Chondrocyte (in vitro differentiated cells): ENCODE measurements around the gene JMJD8. TPM values are rescaled to one million over a fixed set of nuclear protein-coding genes. Genes with fewer than 3 reads are reported as not detected.

Experiments
- DNase-seq: peaks from one replicate; pipeline ENCODE4 v3.0.0; 2021; ENCODE audit warnings: mixed read lengths, low spot score
- H3K27ac Mint-ChIP-seq: one replicate; pipeline ENCODE4 v1.8.0; 2021; ENCODE audit warnings: mild to moderate bottlenecking, moderate library complexity, mixed read lengths; ENCODE audit not compliant: unreplicated experiment
- H3K27me3 Mint-ChIP-seq: 2 replicates; pipeline ENCODE4 v1.8.0; 2021; ENCODE audit warnings: low read depth, mixed read lengths
- H3K36me3 Mint-ChIP-seq: 2 replicates; pipeline ENCODE4 v1.8.0; 2021; ENCODE audit warnings: low read depth, mixed read lengths
- H3K4me1 Mint-ChIP-seq: 2 replicates; pipeline ENCODE4 v1.8.0; 2021; ENCODE audit warnings: low read depth, mild to moderate bottlenecking, mixed read lengths
- H3K4me3 Mint-ChIP-seq: one replicate; pipeline ENCODE4 v1.8.0; 2021; ENCODE audit warnings: mild to moderate bottlenecking, moderate library complexity, mixed read lengths; ENCODE audit not compliant: unreplicated experiment
- H3K9me3 Mint-ChIP-seq: 2 replicates; pipeline ENCODE4 v1.8.0; 2021; ENCODE audit warnings: low read depth, mixed read lengths
- total RNA-seq: library from RNA; stranded (reverse); gene quantifications from 3 replicates; pipeline ENCODE4 v1.2.1, GENCODE V29; 2021
- TF ChIP-seq, protein P1 (sequence below): fragments of 200-600 bp; sonication (generic); IDR thresholded peaks from 2 replicates; pipeline ENCODE4 v1.5.0; 2021; ENCODE audit warnings: antibody characterized with exemption, mild to moderate bottlenecking, moderate library complexity

The JMJD8 gene
- total RNA-seq, 1 donor from 2014 or later = 39.2 TPM

- no peaks in the 10 kb centered on the region for H3K27me3 Mint-ChIP-seq
- TF ChIP-seq, protein P1, sequence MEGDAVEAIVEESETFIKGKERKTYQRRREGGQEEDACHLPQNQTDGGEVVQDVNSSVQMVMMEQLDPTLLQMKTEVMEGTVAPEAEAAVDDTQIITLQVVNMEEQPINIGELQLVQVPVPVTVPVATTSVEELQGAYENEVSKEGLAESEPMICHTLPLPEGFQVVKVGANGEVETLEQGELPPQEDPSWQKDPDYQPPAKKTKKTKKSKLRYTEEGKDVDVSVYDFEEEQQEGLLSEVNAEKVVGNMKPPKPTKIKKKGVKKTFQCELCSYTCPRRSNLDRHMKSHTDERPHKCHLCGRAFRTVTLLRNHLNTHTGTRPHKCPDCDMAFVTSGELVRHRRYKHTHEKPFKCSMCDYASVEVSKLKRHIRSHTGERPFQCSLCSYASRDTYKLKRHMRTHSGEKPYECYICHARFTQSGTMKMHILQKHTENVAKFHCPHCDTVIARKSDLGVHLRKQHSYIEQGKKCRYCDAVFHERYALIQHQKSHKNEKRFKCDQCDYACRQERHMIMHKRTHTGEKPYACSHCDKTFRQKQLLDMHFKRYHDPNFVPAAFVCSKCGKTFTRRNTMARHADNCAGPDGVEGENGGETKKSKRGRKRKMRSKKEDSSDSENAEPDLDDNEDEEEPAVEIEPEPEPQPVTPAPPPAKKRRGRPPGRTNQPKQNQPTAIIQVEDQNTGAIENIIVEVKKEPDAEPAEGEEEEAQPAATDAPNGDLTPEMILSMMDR = no peak
- no peaks in the 10 kb centered on the region for H3K36me3 Mint-ChIP-seq
- DNase-seq = no peak
- H3K4me1 Mint-ChIP-seq = peaks cover 3% of the 10 kb centered on the region
- peak overlapping the region; percentile 61 for H3K4me3 Mint-ChIP-seq
- no peaks in the 10 kb centered on the region for H3K9me3 Mint-ChIP-seq
- H3K27ac Mint-ChIP-seq = no peak overlapping the region
These were observed 43.3 kb upstream of the JMJD8 start for GRCh38 chr16:727291-727977.

DNA sequence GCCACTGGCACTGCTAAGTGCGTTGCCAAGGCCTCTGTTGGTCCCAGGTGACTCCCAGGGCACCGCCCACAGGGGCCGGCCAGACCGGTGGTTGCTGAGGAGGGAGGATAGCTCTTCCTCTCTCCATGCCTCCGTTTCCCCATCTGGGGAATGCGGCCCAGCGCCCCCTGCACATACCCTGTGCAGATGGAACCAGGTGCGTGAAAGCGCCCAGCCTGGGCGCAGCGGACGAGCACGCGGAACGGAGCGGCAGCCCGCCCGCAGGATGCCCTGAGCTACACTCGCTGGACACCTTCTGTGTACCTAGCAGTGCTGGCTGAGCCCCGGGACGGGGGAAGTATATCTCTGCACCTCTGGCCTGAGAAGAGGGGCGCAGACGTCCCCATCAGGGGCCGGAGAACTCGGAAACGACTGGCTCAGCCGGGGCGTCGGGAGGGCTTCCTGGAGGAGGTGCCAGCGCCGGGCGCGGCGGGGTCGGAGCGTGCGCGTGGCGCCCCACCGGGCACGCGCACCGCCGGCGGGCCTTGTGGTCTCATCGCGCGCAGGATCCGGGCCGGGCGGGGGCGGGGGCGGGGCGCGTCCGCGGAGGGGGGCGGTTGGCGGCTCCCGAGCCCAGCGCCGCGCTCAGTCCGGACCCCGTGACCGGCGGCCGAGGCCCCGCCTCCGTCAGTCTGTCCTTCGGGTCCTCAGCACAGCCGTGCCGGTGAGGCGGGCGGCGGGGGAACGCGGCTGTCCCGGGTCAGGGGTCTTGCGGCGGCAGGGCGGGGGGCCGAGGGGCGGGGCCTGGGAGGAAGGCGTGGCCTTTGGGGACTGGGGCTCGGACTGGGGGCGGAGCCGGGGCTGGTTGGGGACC is 42.5 kb upstream of the JMJD8 start, which contains the start of the genes CCDC78 and HAGHL:
Gene CCDC78 (minus strand): TSS at position 6 of the 853 bp plus-strand sequence. CDS start 76 bp downstream, outside the sequence.
Gene HAGHL (plus strand): TSS at position 669 of the 853 bp plus-strand sequence. CDS start 404 bp downstream, outside the sequence.
- DNase-seq = no peak
- no peaks in the 10 kb centered on the region for H3K9me3 Mint-ChIP-seq
- H3K27me3 Mint-ChIP-seq = no peaks in the 10 kb centered on the region
- no peak within 1 kb of the TSS for H3K27ac Mint-ChIP-seq
- peaks cover 3% of the 10 kb centered on the region for H3K4me1 Mint-ChIP-seq
- H3K4me3 Mint-ChIP-seq = peak within 1 kb of the TSS; percentile 64
- TF ChIP-seq, protein P1 = no peak
- H3K36me3 Mint-ChIP-seq = no peaks in the 10 kb centered on the region

GRCh38 chr16:726188-726437 is 42.0 kb upstream of the JMJD8 start:
- TF ChIP-seq, protein P1 = no peak
- no peak overlapping the region for H3K4me3 Mint-ChIP-seq

GRCh38 chr16:725463-726187 is 41.5 kb upstream of the JMJD8 start:
- no peaks in the 10 kb centered on the region for H3K9me3 Mint-ChIP-seq
- H3K4me1 Mint-ChIP-seq = peaks cover 3% of the 10 kb centered on the region
- DNase-seq = no peak
- no peaks in the 10 kb centered on the region for H3K36me3 Mint-ChIP-seq
- no peaks in the 10 kb centered on the region for H3K27me3 Mint-ChIP-seq
- H3K4me3 Mint-ChIP-seq = no peak overlapping the region
- TF ChIP-seq, protein P1 = no peak
- H3K27ac Mint-ChIP-seq = no peak overlapping the region

More at GRCh38 chr16:726188-726437, 42.0 kb upstream of the JMJD8 start:
- H3K27ac Mint-ChIP-seq = no peak overlapping the region
- no peaks in the 10 kb centered on the region for H3K9me3 Mint-ChIP-seq
- DNase-seq = no peak
- peaks cover 3% of the 10 kb centered on the region for H3K4me1 Mint-ChIP-seq
- no peaks in the 10 kb centered on the region for H3K36me3 Mint-ChIP-seq
- H3K27me3 Mint-ChIP-seq = no peaks in the 10 kb centered on the region

GRCh38 chr16:725041-725376 is 40.9 kb upstream of the JMJD8 start:
- H3K27ac Mint-ChIP-seq = no peak overlapping the region
- TF ChIP-seq, protein P1 = no peak
- peaks cover 8% of the 10 kb centered on the region for H3K4me1 Mint-ChIP-seq
- no peaks in the 10 kb centered on the region for H3K36me3 Mint-ChIP-seq
- no peaks in the 10 kb centered on the region for H3K27me3 Mint-ChIP-seq
- no peak overlapping the region for H3K4me3 Mint-ChIP-seq
- no peak for DNase-seq
- H3K9me3 Mint-ChIP-seq = no peaks in the 10 kb centered on the region
